Right cardiac atrium (tissue), 5 donors: Measurements from ENCODE around the gene SULT1A2. TPM values are rescaled to one million over a fixed set of nuclear protein-coding genes. Genes with fewer than 3 reads are reported as not detected.

Source experiments
- ATAC-seq, 2 donors: fragments of 200-7000 bp; cut with Tn5 transposase; one replicate each; pipeline versions ENCODE4 v1.8.0 to v1.9.1; 2020; ENCODE audit warnings: moderate library complexity in 2 of 2, mild to moderate bottlenecking in 1 of 2
- DNase-seq, 3 donors: peaks; one replicate each; pipeline ENCODE4 v3.0.0-alpha.2; 2020
- H3K27ac ChIP-seq: one replicate; pipeline ENCODE4 v1.5.1; 2013; ENCODE audit warnings: mild to moderate bottlenecking, low read length, control low read depth, moderate library complexity
- H3K27me3 ChIP-seq: one replicate; pipeline ENCODE4 v1.6.1; 2013; ENCODE audit not compliant: control insufficient read depth, insufficient read depth
- H3K4me1 ChIP-seq: one replicate; pipeline ENCODE4 v1.6.1; 2013; ENCODE audit warnings: low read length; ENCODE audit not compliant: control insufficient read depth, insufficient read depth
- H3K4me3 ChIP-seq: one replicate; pipeline ENCODE4 v1.5.1; 2013; ENCODE audit warnings: low read length, control low read depth
- H3K9me3 ChIP-seq: one replicate; pipeline ENCODE4 v1.6.1; 2013; ENCODE audit warnings: low read length; ENCODE audit not compliant: control insufficient read depth
- WGBS: extraction: QIAGEN DNeasy Blood & Tissue Kit; methylation state at CpG from one replicate; pipeline ENCODE4 v1.1.7; 2013; 5-methylcytosine and 5-hydroxymethylcytosine counted together
- intact Hi-C, 4 donors: fragments of 100-400 bp; cut with DNase I; formaldehyde crosslinking; loops; one replicate each; pipeline versions ENCODE4 v1.11.0 to v1.14.0; 2022 to 2023
- polyA plus RNA-seq: library from polyadenylated mRNA; stranded (reverse); fragments of 200-250 nt; gene quantifications from one replicate; pipeline ENCODE4 v1.2.3, GENCODE V29; 2013
- total RNA-seq, 4 donors: library from RNA; stranded (reverse); fragmentation: NEBNext Ultra II Directional; extraction: Animal tissue kit (Norgen Biotek cat#: 25700); gene quantifications; one replicate each; pipeline ENCODE4 v1.2.1, GENCODE V29; 2021
- donor health status: healthy with polysubstance abuse.
- donor health status: DM: no; HTN: yes; CAD: no.
- donor health status: DM: no; HTN: no; CAD: no.
- donor health status: DM: no; HTN: yes; CAD: no; lungs with severe emphysema.
- donor health status: DM: yes; HTN: yes; CAD: no.

The SULT1A2 gene
- total and polyA plus RNA-seq, 5 donors = 2.1 to 3.8 (median 2.4) TPM

DNA sequence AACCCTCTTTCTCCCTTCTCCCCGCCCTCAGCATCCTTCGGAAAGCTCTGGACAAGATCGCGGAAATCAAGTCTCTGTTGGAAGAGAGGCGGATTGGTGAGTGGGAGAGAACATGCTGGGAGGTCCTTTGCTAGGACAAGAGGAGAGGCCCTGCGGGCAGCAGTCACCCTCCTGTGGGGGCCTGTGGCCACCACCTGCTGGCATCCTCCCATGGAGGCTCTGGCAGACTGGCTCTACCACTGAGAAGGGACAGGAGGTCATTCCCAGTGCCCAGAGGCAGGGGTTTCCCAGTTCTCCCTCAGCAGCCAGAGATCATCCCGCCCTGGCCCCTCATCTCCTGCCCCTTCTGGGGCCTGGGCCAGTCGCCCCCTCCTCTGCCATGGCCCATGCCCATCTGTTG is 7.8 kb downstream of the SULT1A2 start:
- no peak overlapping the region for H3K4me3 ChIP-seq
- DNase-seq (no peak), ATAC-seq (no peak)
- 95% methylated on average over 8 of the region's 8 CpGs for WGBS
- no peaks in the 10 kb centered on the region for H3K4me1 ChIP-seq
- no peak overlapping the region for H3K27ac ChIP-seq
- H3K9me3 ChIP-seq = no peaks in the 10 kb centered on the region
- H3K27me3 ChIP-seq = no peaks in the 10 kb centered on the region
- intact Hi-C loops = no loop called here

DNA sequence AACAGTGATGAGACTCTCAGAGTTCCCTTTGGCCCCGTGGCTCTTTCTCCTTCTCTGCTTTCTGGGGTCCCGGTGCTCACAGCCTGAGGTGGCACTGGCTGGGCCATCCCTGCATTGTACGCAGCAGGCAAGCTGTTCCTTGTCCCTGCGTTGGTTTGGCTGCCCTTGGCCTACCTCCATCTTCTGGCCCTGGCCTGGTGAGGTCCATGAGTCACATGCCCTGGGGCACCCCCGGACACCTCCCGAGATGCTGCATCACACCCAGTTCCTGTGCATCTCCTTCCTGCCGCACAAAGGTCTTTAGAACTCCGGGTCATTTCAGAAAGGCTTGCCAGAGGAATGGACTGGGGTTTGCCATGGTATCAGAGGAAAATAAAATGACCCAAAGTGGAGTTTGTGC is 9.5 kb downstream of the SULT1A2 start:
- Histone ChIP-seq H3K4me1 (no peaks in the 10 kb centered on the region), H3K27ac (no peak overlapping the region), H3K4me3 (no peak overlapping the region), H3K9me3 (no peaks in the 10 kb centered on the region), H3K27me3 (no peaks in the 10 kb centered on the region)
- ATAC-seq (no peak), DNase-seq (no peak)
- 82% methylated on average over 8 of the region's 8 CpGs for WGBS
- intact Hi-C loops = no loop called here

DNA sequence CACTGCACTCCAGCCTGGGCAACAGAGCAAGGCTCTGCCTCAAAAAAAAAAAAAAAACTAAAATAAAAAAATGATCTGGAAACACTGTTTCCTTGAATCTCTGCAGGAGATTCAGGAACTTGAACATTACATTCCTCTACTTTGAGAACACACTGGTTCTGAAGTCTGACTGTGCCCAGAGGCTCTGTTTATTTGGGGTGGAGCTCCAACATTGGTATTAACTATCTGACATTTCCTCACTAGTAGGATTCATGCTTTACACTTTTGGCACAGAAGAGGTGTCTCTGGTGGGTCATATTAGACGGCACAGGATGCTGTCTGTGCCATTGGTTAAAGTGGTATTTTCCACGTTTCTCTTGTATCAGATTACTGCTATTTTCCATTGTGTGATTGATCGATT is 10.4 kb downstream of the SULT1A2 start:
- 86% methylated on average over 3 of the region's 3 CpGs for WGBS
- DNase-seq = no peak
- H3K27me3 ChIP-seq = no peaks in the 10 kb centered on the region
- no peak overlapping the region for H3K4me3 ChIP-seq
- H3K4me1 ChIP-seq = no peaks in the 10 kb centered on the region
- H3K27ac ChIP-seq = no peak overlapping the region
- no peak for ATAC-seq
- H3K9me3 ChIP-seq = no peaks in the 10 kb centered on the region
- intact Hi-C loops = no loop called here

DNA sequence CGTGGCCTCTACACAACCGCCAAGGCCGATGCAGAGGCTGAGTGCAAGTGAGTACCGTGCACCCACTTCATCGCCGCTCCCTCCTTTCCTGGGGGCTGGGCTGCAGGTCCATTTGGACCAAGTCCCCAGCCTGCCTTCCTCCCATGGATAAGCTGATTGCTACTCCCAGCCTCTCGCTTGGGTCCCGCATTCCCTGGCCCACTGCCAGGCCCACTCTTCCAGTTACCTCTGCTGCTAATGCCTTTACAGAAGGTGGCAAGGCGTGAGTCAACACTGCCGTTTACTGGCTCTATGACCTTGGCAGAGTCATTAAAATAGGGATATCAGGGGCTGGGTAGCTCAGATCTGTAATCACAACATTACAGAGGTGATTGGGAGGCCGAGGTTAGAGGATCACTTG is 11.2 kb downstream of the SULT1A2 start:
- intact Hi-C loops = no loop called here
- ATAC-seq (no peak), DNase-seq (peak in 2 of 3 donors; percentile 70 to 73)
- H3K4me1 ChIP-seq = no peaks in the 10 kb centered on the region
- H3K27me3 ChIP-seq = no peaks in the 10 kb centered on the region
- no peak overlapping the region for H3K27ac ChIP-seq
- H3K9me3 ChIP-seq = no peaks in the 10 kb centered on the region
- 67% methylated on average over 11 of the region's 11 CpGs for WGBS
- H3K4me3 ChIP-seq = no peak overlapping the region

DNA sequence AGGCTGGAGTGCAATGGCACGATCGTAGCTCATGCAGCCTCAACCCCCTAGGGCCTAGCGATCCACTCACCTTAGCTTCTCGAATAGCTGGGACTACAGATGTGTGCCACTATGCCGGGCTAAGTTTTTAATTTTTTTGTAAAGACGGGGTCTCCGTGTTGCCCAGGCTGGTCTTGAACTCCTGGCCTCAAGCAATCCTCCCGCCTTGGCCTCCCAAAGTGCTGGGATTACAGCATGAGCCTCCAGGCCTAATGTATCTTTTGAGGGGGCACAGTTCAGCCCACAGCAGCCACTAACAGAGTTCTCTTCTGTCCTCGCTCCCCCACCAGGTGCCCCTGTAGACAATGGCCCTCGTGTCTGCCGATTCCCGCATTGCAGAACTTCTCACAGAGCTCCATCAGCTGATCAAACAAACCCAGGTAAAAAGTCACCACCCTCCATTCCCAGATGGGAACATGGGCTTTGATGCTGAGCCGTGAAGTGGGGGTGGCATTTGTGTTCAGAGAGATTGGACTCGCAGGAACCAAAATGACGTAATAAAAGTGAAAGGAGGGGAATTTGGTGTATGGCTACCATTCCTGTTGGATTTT is 16.0 kb downstream of the SULT1A2 start:
- no peak overlapping the region for H3K4me3 ChIP-seq
- WGBS = 98% methylated on average over 15 of the region's 15 CpGs
- no peak for DNase-seq
- ATAC-seq = no peak
- intact Hi-C loops = no loop called here
- no peaks in the 10 kb centered on the region for H3K4me1 ChIP-seq
- H3K9me3 ChIP-seq = no peaks in the 10 kb centered on the region
- no peak overlapping the region for H3K27ac ChIP-seq
- H3K27me3 ChIP-seq = no peaks in the 10 kb centered on the region

DNA sequence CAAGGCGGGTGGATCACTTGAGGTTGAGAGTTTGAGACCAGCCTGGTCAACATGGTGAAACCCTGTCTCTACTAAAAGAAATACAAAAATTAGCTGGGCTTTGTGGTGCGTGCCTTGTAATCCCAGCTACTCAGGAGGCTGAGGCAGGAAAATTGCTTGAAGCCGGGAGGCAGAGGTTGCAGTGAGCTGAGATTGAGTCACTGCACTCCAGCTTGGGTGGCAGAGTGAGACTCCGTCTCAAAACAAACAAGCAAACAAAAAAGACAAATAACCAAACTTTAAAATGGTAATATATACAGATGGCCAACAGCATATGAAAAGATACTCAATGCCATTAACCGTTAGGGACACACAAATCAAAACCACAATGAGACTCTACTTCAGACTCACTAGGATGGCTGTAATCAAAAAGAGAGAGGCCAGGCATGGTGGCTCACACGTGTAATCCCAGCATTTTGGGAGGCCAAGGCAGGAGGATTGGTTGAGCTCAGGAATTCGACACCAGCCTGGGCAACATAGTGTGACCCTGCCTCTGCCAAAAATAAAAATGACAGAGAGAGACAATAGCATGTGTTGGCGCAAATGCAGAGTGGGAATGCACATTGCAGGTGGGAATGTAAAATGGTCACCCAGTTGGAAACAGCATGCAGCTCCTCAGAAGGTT is 21.3 kb downstream of the SULT1A2 start:
- WGBS = 95% methylated on average over 8 of the region's 8 CpGs
- DNase-seq (no peak), ATAC-seq (no peak)
- H3K27ac ChIP-seq = no peak overlapping the region
- peaks cover 14% of the 10 kb centered on the region for H3K4me1 ChIP-seq
- no peaks in the 10 kb centered on the region for H3K27me3 ChIP-seq
- intact Hi-C loops = no loop called here
- H3K4me3 ChIP-seq = no peak overlapping the region
- H3K9me3 ChIP-seq = no peaks in the 10 kb centered on the region

DNA sequence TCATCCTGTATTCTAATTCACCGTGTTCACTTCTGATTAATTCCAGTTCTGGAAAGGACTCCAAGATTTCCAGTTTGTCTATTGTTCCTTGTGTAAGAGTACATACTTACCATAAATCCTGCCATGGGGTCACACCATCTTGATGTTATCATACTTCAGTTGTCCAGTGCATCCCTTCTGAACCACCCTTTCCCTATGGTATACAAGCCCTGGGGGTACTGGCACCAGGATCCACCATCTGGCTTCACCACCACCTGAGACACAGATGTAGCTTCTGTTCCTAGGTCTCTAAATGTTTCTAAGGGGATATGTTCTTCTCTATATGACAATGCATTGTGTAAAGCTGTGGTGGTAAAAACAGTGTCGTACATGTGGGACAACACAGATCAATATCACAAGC is 21.9 kb downstream of the SULT1A2 start:
- no peaks in the 10 kb centered on the region for H3K27me3 ChIP-seq
- no peak overlapping the region for H3K4me3 ChIP-seq
- 93% methylated on average over 2 of the region's 2 CpGs for WGBS
- H3K4me1 ChIP-seq = peaks cover 14% of the 10 kb centered on the region
- no peaks in the 10 kb centered on the region for H3K9me3 ChIP-seq
- no peak overlapping the region for H3K27ac ChIP-seq
- intact Hi-C loops = no loop called here
- DNase-seq = no peak
- no peak for ATAC-seq

DNA sequence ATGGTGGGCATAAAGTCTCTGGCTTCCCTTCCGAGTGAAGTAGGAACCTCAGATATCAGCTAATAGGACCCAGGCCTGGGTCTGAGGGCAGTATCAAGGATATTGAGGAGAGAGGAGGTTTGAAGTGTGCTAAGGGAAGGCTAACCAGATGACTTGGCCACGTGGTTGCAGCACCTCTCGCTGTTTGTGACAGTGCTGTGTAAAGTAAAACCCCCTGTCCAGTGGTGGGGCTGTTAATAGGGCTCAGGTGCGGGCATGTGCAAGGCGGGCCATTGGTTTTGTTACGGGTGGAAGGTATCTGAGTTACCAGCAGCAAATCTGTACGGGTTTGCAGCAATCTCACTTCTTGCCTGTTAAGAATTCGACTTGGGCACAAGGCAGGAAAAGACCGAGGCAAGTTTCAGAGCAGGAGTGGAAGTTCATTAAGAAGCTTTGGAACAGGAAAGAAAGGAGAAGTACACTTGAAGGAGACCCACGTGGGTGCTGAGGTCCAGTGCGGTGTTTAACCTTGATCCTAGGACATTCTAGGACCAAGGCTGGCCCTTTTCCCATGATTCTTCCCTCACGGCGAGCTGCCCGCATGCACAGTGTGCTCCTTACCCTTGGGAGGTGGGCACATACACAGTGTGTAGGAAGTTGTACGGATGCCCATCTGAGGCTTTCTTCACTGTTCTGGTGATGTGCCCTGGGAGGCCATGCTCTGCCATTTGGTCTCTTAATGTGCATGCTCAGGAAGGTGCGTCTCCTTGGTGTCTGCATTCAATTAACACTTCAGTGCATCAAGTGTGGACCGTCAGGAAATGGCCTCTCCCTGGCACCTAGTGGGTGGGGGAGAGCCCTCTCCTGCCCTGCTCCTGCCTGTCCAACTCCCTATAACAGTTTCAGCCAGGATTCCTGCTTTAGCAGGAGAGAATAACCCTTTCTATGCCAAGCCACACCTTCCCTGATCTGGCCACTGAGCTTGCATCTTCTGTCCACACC is 22.8 kb downstream of the SULT1A2 start:
- no peak overlapping the region for H3K27ac ChIP-seq
- H3K4me1 ChIP-seq = peaks cover 14% of the 10 kb centered on the region
- DNase-seq (no peak), ATAC-seq (peak; percentile 5 to 16)
- intact Hi-C loops = no loop called here
- H3K9me3 ChIP-seq = no peaks in the 10 kb centered on the region
- no peaks in the 10 kb centered on the region for H3K27me3 ChIP-seq
- H3K4me3 ChIP-seq = no peak overlapping the region
- WGBS = 71% methylated on average over 17 of the region's 17 CpGs

DNA sequence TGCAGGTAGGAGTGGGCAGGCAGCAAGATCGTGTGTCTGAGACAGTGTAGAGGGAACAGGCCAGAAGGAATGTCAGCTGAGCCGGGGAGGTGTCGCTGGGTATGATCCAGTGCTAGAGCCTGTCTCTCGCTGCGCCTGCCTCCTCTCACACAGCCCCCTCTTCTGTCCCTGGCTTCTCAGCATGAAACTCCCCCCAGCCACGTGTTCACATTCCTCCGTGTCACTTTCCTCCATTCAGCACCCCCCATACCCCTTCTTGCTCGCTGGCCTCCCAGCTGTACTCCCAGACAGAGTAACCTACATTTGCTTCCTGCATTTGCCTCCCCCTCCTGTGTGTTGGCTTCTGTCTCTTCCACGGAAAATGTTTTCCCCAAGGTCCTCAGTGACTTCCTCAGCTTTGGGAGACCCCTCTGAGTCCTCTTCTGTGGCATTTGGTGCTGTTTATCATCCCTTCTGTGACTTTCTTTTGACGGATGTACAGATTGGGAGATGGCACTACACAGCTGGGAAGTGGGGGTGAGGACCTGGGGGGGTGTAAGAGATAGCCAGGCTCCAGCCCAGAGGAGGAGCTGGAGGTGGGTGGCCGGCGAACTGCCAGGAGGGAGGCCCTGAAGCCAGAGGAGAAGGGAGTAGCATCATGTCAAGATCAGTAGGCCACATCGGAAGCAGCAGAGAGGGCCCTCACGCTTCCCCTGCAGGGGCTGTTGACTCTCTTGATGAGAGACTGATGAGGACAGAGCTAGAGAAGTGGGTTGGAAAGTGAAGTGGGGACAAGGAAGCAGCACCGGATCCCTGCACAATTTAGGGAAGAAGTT is 23.9 kb downstream of the SULT1A2 start:
- intact Hi-C loops = no loop called here
- Histone ChIP-seq H3K4me3 (no peak overlapping the region), H3K4me1 (peaks cover 14% of the 10 kb centered on the region), H3K27ac (peak overlapping the region; percentile 40), H3K27me3 (no peaks in the 10 kb centered on the region), H3K9me3 (no peaks in the 10 kb centered on the region)
- 33% methylated on average over 15 of the region's 15 CpGs for WGBS
- DNase-seq (peak; percentile 46 to 84 (median 82)), ATAC-seq (peak; percentile 90 to 92)

DNA sequence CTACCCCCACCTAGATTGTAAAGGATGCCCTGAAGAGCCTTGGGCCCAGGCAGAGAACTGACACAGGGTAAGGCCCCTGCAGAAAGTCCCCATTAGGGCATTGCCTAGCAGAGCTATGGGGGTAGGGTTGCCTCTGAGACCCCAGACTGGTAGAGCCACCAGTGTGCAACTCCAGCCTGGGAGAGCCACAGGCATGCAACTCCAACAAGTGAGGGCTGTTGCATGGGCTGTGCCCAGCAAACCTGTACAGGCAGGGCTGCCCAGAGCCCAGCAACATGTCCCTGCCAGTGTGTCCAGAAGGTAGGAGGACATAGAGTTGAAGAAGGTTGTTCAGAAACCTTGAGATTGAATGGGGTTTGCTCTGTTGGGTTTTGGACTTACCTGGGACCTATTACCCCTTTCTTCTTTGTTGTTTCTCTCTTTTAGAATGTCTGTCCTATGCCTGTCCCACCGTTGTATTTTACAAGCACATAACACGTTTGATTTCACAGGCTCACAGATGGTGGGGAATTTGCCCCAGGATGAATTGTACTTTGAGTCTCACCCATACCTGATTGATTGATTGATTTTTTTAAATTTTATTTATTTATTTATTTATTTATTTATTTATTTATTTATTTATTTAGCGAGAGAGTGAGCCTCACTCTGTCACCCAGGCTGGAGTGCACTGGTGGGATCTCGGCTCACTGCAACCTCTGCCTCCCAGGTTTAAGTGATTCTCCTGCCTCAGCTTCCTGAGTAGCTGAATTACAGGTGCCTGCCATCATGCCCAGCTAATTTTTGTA is 26.7 kb downstream of the SULT1A2 start:
- intact Hi-C loops = no loop called here
- WGBS = 98% methylated on average over 4 of the region's 4 CpGs
- DNase-seq = no peak
- ATAC-seq = no peak
- Histone ChIP-seq H3K9me3 (no peaks in the 10 kb centered on the region), H3K4me3 (no peak overlapping the region), H3K4me1 (peaks cover 14% of the 10 kb centered on the region), H3K27me3 (no peaks in the 10 kb centered on the region), H3K27ac (no peak overlapping the region)
